Ovary (tissue), 3 donors: ENCODE data around the gene SH3TC2.

Experiments used
- CTCF ChIP-seq, 3 donors: fragments of 450-650 bp in 2 of 3; fragments of 200-600 bp in 1 of 3; IDR thresholded peaks; one replicate each; pipeline versions ENCODE4 v1.5.1 to v1.8.0; 2016 to 2022; ENCODE audit warnings: antibody characterized with exemption in 3 of 3, mild to moderate bottlenecking in 1 of 3
- POLR2A ChIP-seq: fragments of 450-650 bp; IDR thresholded peaks from one replicate; pipeline ENCODE4 v1.6.1; 2017; ENCODE audit warnings: antibody characterized with exemption, mild to moderate bottlenecking, moderate library complexity
- donor health status: DM: no; HTN: no; CAD: no.

- TF ChIP-seq CTCF (IDR thresholded peaks at IDR 0.05) (no peak), POLR2A (no peak)
Measured at GRCh38 chr5:149036970-149037369, 25.9 kb downstream of the SH3TC2 start.
